HG02588 (cell line): ENCODE results near the gene CFAP57.

Experiments
- ATAC-seq: cut with Tn5 transposase; IDR thresholded peaks from one replicate; pipeline ENCODE4 v1.9.1; 2021; ENCODE audit warnings: mild to moderate bottlenecking, moderate library complexity; ENCODE audit not compliant: unreplicated experiment

CFAP57 gene

DNA sequence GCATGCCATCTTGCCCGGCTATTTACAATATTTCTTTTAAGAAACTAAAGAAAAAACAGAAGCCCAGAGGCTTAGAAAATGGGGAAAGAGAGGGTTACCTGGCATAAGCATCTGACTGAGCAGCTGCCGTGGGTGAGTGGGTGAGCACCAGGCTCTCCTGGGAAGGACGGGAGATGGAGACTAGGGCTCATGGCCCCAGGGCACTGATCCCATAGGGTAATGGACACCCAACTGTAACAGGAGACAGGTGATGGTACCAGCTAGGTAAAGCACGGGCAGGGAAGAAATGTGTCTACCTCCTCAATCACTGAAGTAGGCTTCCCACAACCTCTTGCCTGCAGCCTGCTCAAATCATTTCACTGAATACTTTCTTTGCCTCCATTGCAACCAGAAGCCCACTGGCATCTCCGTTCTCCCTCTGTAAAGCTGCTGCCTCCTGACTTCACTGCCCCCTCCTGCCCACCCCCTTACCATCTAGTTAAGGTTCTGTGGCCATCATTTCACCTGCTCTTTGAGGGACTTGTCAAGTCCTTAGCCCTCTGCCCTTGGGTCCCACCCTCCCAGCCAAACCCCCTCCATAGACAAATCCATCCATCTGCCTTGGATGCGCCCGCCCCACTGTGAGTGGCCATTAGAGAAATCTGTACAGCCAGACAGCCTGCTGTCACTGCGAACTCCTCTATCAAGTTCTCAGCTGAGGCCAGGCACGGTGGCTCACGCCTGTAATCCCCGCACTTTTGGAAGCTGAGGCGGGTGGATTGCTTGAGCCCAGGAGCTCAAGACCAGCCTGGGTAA, 103.9 kb downstream of the CFAP57 start:
- no peak for ATAC-seq

DNA sequence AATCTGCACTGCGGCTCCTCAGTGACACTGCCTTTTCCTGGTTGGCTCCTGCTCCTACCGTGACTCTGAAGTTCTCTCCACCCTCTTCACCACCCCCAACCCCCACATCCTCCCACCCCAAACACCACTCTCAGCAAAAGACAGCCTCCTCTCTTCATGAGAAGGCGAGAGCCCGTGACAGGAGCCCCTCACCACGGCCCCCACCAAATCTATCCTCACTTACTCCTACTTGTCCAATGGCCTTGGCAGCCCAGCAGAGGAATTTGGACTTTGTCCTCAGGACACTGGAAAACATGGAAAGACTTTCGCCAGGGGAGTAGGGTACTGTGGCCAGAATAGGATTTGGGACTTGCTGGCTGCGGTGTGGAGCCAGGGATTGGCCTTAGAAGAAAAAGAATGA, 104.5 kb downstream of the CFAP57 start:
- no peak for ATAC-seq

DNA sequence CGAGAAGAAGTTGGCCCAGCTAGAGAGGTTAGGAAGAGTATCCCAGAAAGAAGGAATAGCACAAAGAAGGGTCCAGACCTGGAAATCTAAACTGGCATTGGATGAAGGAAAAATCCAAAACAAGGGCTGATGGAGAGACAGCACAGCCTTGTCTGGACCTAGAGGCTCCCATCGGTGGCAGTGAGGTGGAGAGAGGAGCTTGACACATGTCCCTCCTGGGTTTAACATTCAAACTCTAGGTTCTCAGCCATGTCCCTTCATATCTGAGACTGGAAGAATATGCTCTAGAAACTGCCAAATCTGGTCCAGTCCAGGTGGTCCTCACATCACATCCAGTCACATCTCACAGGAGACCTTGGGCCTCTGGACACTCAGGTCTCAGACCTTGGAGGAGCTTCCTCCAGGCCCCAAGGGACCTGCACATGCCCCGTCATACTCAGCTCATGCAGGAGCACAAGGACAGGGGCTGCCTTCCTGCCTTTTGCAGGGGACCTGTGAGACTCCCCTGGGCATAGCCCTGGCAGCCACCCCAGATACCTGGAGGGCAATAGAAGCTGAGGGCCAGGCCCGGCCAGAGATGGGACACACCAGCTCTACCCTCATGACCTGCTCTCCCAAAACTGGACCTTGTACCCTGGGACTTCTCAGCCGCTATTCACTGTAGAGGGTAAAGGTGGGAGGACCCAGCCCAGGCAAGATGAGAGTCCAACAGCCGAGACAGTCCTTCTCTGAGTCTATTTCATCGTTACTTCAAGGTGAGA, 105.2 kb downstream of the CFAP57 start:
- no peak for ATAC-seq

DNA sequence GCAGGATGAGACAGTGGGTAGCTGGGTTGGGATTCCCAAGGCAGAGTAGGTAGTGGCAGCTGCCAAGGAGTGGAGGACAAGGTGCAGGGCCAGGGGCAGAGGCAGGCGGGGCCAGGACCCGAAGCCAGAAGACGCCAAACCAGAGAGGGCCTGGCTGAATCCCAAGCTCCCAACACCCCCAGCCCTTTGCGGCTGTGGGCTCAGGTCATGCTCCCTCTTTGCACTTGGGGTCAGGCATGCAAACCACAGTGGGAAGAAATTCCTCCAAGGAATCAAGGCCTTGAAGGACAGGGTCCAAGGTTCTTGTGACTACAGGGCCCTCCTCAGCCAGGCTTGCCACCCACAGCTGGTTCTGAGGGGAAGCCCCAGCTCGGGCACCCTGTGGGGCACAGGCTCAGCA, 107.0 kb downstream of the CFAP57 start:
- no peak for ATAC-seq

DNA sequence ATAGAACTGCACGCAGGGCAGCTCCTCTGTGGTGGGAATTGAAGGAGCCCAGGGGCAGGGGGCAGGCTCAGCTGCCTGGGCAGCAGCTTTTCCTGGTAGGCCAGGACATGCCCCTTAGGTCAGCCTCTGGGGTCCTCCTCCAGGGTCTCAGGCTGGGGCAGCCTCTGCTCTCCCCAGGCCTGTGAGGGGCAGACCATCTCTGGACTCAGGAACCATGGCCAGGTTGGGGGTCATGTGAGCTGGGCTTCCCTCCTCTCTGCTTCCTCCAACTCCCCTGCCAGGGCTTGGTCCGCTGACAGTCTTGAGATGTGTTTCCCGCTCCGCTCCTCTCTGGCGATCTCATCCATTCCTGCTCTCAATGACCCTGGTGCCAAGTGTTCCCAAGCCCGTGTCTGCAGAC, 107.5 kb downstream of the CFAP57 start:
- ATAC-seq: no peak

DNA sequence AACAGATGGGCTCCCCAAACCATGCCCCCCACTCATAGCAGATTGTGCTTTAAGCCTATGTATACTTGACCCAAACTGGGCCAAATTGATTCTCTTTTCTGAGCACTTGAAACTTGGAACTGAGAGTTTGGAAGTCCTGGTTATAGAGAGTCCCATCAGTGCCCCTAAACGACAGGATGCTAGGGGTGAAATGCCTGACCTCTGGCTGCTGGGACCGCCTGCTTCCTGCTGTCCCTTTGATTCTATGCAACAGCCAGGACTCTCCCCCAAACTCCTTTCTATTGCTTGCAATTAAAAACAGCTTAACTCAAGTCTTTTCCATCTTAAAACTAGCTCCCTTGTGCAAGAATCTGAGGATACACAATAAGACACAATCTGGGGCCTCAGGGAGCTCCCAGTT, 108.6 kb downstream of the CFAP57 start:
- no peak for ATAC-seq

DNA sequence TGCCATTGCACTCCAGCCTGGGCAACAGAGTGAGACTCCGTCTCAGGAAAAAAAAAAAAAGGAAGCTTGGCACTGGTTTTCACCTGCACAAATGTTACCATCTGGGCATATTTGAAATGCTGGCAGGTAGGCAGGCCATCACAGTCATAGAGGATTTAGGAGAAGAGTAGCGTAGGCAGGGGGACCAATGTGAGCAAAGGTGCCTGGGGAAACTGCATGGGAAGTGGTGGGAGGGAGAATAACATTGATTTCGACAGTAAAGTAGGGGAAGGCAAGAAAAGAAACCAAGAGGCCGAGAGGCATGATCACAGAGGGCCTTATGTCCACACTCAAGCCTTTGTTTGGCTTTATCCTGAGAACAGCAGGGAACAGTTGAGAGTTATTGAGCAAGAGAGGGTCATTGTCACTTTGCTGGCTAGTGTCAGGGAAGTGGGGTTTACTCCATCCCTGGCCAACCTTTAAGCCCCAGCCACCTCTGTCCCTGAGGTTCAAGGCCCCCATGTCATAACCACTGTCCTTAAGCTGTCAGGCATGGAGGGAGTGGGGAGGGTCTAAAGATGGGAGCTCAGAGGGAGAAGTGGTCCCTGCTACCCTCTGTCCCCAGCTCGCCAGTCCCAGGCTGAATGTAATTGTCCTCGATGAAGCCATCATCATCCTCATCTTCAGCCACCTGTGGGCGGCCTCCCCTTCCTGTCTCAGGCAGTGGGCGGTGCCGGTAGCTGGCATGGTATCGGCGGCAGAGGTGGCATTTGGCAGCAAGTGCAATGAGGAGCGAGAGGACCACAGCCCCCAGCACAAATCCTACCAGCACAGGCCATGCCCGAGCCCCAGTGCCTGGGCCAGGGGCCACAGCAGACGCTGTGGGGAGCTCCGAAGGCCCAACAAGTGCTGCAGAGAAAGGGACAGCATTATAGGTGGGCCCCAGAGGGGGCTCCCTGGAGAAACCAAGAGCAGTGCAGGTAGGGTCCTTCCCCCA, 110.4 kb downstream of the CFAP57 start:
- ATAC-seq: no peak

DNA sequence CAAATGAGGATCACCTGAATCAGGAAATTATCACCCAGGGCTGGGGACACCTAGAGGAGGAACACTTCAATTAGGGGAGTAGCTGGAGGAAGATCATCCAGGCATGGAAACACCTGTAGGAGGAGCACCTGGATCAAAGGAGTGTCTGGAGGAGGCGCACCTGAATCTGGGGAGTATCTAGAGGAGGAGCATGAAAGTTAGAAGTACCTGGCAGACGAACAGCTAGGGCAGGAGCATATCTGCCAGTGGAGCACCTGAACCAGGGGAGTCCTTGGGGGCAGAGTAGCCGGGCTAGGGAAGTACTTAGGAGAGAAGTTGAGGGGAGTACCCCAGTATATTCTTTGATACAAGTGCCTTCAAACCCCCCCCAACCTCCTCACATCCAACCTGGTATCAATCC, 111.9 kb downstream of the CFAP57 start:
- ATAC-seq: no peak

DNA sequence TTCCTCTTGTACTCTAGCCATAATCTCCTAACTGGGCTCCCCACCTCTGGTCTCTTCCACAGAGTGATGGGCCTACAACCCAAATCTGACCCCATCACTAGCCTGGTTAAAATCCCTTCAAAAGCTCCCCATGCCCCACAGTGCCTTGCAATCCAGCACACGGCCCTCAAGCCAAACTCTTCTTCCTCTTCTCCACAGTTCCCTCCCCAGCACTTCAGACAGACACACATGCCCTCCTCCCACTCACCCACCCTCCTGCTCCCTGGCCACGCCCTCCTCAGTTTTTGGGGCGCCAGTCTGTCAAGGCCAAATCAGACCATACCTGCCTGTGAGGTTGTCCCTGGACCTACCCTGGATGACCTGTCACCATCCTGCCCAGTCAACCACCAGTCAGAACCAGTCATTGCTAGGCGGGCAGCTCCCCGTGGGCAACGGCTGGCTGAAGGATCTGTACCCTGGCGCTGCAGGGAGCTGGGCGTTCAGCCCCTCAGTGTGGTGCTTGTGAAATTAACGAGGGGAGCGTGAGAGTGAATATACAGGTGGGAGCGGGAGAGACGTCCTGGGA, 112.5 kb downstream of the CFAP57 start:
- ATAC-seq: no peak

DNA sequence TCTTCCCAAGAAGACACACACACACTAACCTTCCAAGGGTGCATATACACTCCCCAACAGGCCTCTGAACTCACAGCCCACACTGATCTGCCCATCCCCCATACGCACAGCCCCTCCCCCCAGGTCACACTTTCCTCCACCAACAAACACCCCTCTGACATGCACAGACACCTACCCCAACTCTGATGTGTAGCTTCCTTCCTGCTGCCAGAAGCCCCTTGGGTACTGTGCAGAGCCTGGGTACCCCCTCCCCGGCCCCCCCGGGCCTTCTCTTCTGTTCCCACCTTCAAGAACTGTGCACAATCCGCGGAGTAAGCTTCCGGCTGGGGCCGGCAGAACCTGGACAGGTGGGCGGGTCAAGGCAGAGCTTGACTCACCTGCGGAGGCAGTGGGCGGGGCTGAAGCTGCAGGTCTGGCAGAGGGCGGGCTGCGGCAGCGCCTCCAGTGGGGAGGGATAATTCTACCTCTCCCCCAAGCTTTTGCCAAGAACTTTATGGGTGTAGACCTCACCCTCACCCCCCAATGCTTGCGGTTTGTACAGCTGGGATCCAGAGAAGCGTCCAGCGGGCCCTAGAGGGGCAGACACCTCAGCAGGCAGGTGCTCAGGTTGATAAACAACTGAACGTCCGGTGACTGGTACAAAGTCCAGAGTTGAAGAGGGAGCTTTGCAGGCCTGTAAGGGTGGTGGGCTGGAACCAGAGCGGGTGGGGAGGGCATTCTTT, 113.3 kb downstream of the CFAP57 start, which contains the start of gene C1orf210:
Gene C1orf210 (minus strand): TSS at position 313 of the 722 bp plus-strand sequence. CDS start 2,311 bp downstream, outside the sequence.
- no peak for ATAC-seq

DNA sequence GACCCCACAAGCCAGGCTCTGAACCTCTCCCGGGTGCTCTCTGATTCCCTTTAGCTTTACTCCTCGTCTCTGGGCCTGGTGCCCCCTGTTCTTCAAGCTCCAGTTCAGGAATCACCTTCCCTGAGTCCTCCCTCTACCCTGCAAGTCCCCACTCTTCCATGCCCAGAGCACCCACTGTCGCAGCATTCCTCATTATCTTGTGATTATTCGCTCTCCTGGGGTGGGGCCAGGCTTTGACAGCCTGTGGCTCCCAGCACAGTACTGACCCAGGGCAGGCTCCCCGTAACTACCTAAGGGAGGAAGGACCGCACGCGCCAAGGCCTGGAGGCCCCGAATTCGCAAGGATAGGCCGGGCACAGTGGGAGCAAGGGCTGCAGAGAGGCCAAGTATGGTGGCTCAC, 114.0 kb downstream of the CFAP57 start:
- no peak for ATAC-seq

DNA sequence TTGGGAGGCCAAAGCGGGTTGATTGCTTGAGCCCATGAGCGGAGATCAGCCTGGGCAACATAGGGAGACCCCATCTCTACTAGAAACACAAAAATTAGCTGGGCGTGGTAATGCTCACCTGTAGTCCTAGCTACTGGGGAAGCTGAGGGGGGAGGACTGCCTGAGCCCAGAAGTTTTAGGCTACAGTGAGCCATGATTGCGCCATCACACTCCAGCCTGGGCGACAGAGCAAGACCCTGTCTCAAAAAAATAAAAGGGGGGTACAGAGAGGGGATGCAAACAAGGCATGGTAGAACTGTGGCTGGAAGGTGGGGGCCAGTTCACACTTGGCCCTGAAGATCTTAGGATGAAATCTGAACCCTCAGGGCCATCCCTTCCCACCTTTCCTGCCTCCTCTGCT, 114.4 kb downstream of the CFAP57 start:
- no peak for ATAC-seq

DNA sequence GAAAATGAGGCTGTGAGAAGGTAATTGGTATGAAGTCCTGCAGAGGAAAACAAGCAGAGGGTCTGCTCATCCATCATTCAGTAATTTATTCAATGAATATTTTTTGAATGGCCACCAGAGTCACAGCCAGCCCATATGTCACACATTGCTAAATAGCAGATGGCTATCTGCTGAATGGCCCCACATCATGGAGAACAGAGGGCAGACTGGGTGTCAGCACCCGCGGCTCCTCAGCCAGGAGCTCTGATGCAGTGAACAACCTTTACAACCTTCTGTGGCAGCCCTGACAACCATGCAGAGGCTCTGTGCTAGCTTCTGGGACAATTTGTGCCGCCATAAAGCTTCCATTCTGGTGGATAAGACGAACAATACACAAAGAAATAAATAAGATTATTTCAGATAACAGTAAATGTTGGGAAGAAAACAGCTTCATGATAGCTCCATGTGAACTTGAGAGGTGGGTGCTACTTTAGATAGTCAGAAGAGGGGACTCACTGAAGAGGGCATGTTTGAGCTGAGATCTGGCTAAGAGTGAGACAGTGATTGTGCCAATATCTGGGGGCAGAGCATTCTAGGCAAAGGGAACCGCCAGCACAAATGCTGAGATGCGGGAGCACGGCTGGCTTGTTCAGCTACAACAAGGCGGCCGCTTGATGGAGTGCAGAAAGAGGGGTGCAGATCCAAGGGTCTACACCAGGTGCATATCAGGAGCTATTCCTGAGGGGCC, 116.1 kb downstream of the CFAP57 start:
- ATAC-seq: no peak

DNA sequence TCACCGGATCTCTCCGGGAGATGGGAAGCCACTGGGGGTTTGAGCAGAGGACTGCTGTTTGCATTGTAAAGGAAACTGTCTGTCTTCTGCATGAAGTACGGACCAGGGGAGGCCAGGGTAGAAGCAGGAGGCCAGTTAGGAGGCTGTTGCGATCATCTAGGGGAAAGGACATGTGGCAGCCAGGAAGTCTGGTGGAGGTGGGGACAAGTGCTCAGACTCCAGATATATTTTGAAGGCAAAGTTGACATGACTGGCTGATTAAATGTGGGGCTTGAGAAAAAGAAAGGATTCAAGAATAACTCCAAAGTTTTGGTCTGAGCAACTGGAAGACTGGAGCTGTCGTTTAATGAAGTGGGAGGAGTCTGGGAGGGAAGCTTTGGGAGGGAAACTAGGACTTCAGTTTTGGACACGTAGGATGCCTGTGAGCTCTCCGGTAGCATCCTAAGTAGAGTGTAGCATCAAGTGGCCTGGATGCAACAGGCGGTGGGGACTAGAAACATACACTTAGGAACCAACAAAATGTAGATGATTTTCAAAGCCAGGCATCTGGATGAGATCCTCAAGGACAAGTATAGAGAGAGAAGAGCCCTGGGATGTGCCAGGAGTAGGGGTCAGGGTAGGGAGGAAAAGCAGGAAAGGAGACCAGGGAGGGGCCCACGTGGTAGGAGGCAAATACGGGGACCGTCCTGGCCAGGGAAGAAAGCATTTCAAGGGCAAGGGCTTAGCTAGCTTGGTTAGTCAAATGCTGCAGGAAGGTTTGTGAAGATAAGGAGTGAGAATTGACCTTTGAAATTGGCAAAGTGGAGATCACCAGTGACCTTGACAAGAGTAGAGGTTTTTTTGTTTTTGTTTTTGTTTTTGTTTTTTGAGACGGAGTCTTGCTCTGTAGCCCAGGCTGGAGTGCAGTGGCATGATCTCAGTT, 116.9 kb downstream of the CFAP57 start:
- ATAC-seq: no peak

DNA sequence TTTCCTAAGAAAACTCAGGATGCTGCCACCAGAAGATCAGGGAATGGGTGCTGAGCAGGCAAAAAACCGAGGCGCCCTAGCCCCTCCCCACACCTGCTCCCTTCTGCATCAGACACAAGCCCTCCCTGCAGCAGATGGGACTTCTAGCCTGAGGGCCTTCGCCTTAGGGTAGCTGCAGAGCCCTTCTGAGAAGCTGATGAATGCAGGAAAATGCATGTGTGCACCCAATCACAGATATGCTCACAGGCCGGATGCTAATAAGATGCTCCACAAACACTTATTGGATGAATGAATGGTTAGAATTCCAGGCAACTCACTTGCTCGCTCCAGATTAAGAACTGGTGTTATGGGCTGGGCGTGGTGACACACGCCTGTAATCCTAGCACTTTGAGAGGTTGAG, 120.1 kb downstream of the CFAP57 start:
- no peak for ATAC-seq

DNA sequence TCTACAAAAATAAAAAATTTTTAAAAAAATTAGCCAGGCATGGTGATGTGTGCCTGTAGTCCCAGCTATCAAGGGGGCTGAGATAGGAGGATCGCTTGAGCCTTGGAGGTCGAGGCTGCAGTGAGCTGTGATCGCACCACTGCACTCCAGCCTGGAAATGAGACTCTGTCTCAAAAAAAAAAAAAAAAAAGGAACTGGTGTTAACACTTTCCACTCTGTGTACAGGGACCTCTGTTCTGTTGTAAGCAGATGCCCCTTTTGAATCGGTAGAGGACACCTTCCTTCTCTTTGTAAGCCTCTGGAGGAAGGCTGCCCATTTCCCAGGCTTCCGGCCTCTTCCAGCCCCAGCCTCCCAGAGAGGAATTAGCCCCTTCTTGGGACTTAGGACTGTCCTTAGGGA, 120.5 kb downstream of the CFAP57 start:
- no peak for ATAC-seq

DNA sequence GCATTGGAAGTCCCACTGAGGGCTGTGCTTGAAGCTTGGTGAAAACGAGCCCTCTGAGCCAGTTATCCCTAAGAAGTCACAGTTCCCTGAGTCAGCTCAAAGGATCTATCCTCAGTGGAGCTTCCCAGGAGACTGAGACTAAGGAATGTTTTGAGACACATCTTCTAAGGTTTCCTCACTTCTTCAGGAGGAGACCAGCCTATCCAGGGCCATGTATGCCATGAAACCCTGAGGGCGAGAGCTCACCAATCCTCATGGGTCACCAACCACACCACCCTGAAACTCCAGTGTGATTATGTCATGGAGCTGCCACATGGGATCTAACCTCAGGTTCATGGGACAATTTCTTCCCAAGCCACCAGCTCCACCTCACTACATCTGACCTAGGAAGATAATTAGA, 121.0 kb downstream of the CFAP57 start:
- ATAC-seq: no peak
